DOHH2 (cell line): ENCODE results near the gene RMI1.

Experiments
- CTCF ChIP-seq: fragments of 200-600 bp; sonication (generic); IDR thresholded peaks from one replicate; pipeline ENCODE4 v1.5.1; 2014; ENCODE audit warnings: antibody characterized with exemption, mild to moderate bottlenecking, low read depth, low read length; ENCODE audit not compliant: poor library complexity, severe bottlenecking
- EZH2phosphoT487 ChIP-seq: fragments of 200-600 bp; sonication (generic); IDR thresholded peaks from 2 replicates; pipeline ENCODE4 v1.6.1; 2017; ENCODE audit warnings: borderline replicate concordance, mild to moderate bottlenecking, antibody characterized with exemption, low read length, moderate library complexity, mixed read lengths

- TF ChIP-seq CTCF (no peak), EZH2phosphoT487 (no peak)
Measured at GRCh38 chr9:83964973-83965349, 15.6 kb upstream of the RMI1 start.
